Panc1 (cell line): ENCODE measurements around the gene AHR. TPM values are rescaled to one million over a fixed set of nuclear protein-coding genes. Genes with fewer than 3 reads are reported as not detected.

Source experiments
- ATAC-seq: fragments of 200-7000 bp; cut with Tn5 transposase; 2 replicates; pipeline ENCODE4 v1.9.1; 2020; ENCODE audit warnings: mild to moderate bottlenecking, moderate library complexity
- BruUV-seq: library from RNA; stranded (reverse); fragments of 400-500 nt; replicated peaks from 2 replicates; lab custom pipeline; 2021; lab: Mats Ljungman, UMichigan
- CTCF ChIA-PET: fragments of 300-600 bp; sonication (Branson Sonifier 250); formaldehyde crosslinking; loops from one replicate; lab custom pipeline; 2022; ENCODE audit warnings: antibody characterized with exemption; lab: Charles Lee
- POLR2A ChIA-PET: fragments of 300-600 bp; sonication (Branson Sonifier 250); formaldehyde crosslinking; loops from one replicate; lab custom pipeline; 2022; ENCODE audit warnings: antibody characterized with exemption; lab: Charles Lee
- DNase-seq: peaks from one replicate; pipeline ENCODE4 v3.0.0-alpha.2; 2010; ENCODE audit warnings: low read depth, low spot score
- H3K27ac ChIP-seq: 2 replicates; pipeline ENCODE4 v1.5.1; 2011; ENCODE audit warnings: mild to moderate bottlenecking, low read length, inconsistent platforms
- H3K27me3 ChIP-seq: fragments of 200-500 bp; sonication (Bioruptor generic); 2 replicates; pipeline ENCODE4 v1.6.0; 2014; ENCODE audit warnings: low read length, inconsistent platforms; ENCODE audit not compliant: control insufficient read depth, insufficient read depth
- H3K36me3 ChIP-seq: fragments of 200-500 bp; sonication (Bioruptor generic); 2 replicates; pipeline ENCODE4 v1.5.1; 2014; ENCODE audit warnings: inconsistent platforms, mild to moderate bottlenecking, low read length, moderate library complexity; ENCODE audit not compliant: control insufficient read depth, insufficient read depth
- H3K4me1 ChIP-seq: 2 replicates; pipeline ENCODE4 v1.5.1; 2011; ENCODE audit warnings: inconsistent platforms, mild to moderate bottlenecking, low read length, moderate library complexity; ENCODE audit not compliant: control insufficient read depth, insufficient read depth
- H3K4me3 ChIP-seq, 2 experiments: 2 replicates each; pipeline ENCODE4 v1.5.1; 2011 to 2012; ENCODE audit warnings: low read depth in 2 of 2, low read length in 2 of 2, mild to moderate bottlenecking in 2 of 2, inconsistent platforms in 1 of 2, moderate library complexity in 1 of 2
- H3K9me3 ChIP-seq: fragments of 200-500 bp; sonication (Bioruptor generic); 2 replicates; pipeline ENCODE4 v1.5.1; 2014; ENCODE audit warnings: low read depth, mild to moderate bottlenecking, inconsistent platforms, low read length, moderate library complexity; ENCODE audit not compliant: control insufficient read depth, insufficient read depth
- CTCF ChIP-seq: fragments of 450-650 bp; IDR thresholded peaks from 2 replicates; pipeline ENCODE4 v1.5.1; 2017; ENCODE audit warnings: mild to moderate bottlenecking
- POLR2AphosphoS5 ChIP-seq: IDR thresholded peaks from 2 replicates; pipeline ENCODE4 v1.6.1; 2012; ENCODE audit warnings: mild to moderate bottlenecking, low read depth, low read length, moderate library complexity
- SIN3A ChIP-seq: IDR thresholded peaks from 2 replicates; pipeline ENCODE4 v1.6.1; 2012; ENCODE audit warnings: low read depth, mild to moderate bottlenecking, low read length, moderate library complexity, borderline replicate concordance; ENCODE audit not compliant: insufficient read depth
- TCF7L2 ChIP-seq: IDR thresholded peaks from 2 replicates; pipeline ENCODE4 v1.6.1; 2011; ENCODE audit warnings: mild to moderate bottlenecking, low read depth, low read length, inconsistent platforms
- in situ Hi-C: cut with HindIII; loops from 2 replicates; pipeline ENCODE4 v1.10.0; 2016; ENCODE audit warnings: low sequenced_read_pairs, low pct_unique_long_range_greater_than_20kb
- intact Hi-C: fragments of 100-400 bp; cut with micrococcal nuclease; formaldehyde crosslinking; loops from one replicate; pipeline ENCODE4 v1.10.0; 2022; ENCODE audit not compliant: unreplicated experiment
- total RNA-seq: library from RNA; stranded (reverse); gene quantifications from one replicate; pipeline ENCODE4 v1.2.1, GENCODE V29; 2021; ENCODE audit not compliant: unreplicated experiment
- TF ChIP-seq, protein P1 (sequence below), 2 experiments: IDR thresholded peaks; 2 replicates each; pipeline ENCODE4 v1.6.1; 2011 to 2012; ENCODE audit warnings: low read depth in 2 of 2, control low read depth in 1 of 2, low read length in 1 of 2, mild to moderate bottlenecking in 1 of 2, moderate library complexity in 1 of 2; ENCODE audit not compliant: insufficient read depth in 1 of 2

AHR gene
- total RNA-seq, 1 experiment from 2014 or later = 36.6 TPM

- Histone ChIP-seq H3K27me3 (no peaks in the 10 kb centered on the region), H3K9me3 (no peaks in the 10 kb centered on the region), H3K4me1 (peaks cover 12% of the 10 kb centered on the region), H3K27ac (no peak overlapping the region), H3K4me3 (no peak overlapping the region), H3K36me3 (no peaks in the 10 kb centered on the region)
- TF ChIP-seq, protein P1, sequence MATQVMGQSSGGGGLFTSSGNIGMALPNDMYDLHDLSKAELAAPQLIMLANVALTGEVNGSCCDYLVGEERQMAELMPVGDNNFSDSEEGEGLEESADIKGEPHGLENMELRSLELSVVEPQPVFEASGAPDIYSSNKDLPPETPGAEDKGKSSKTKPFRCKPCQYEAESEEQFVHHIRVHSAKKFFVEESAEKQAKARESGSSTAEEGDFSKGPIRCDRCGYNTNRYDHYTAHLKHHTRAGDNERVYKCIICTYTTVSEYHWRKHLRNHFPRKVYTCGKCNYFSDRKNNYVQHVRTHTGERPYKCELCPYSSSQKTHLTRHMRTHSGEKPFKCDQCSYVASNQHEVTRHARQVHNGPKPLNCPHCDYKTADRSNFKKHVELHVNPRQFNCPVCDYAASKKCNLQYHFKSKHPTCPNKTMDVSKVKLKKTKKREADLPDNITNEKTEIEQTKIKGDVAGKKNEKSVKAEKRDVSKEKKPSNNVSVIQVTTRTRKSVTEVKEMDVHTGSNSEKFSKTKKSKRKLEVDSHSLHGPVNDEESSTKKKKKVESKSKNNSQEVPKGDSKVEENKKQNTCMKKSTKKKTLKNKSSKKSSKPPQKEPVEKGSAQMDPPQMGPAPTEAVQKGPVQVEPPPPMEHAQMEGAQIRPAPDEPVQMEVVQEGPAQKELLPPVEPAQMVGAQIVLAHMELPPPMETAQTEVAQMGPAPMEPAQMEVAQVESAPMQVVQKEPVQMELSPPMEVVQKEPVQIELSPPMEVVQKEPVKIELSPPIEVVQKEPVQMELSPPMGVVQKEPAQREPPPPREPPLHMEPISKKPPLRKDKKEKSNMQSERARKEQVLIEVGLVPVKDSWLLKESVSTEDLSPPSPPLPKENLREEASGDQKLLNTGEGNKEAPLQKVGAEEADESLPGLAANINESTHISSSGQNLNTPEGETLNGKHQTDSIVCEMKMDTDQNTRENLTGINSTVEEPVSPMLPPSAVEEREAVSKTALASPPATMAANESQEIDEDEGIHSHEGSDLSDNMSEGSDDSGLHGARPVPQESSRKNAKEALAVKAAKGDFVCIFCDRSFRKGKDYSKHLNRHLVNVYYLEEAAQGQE (IDR thresholded peaks at IDR 0.05; ENCODE audit: insufficient read depth in 1 of 2, low read depth in 2 of 2, low read length in 1 of 2) = no peak
- TF ChIP-seq CTCF (no peak), POLR2AphosphoS5 (no peak), TCF7L2 (no peak), SIN3A (no peak)
- DNase-seq = no peak
- no peak for ATAC-seq
- intact Hi-C loops = no loop called here
- BruUV-seq = no TSS peak
- POLR2A ChIA-PET = no interaction called here
- CTCF ChIA-PET = no interaction called here
- in situ Hi-C loops = no loop called here
Measured at GRCh38 chr7:17374157-17374556, 75.7 kb downstream of the AHR start.

DNA sequence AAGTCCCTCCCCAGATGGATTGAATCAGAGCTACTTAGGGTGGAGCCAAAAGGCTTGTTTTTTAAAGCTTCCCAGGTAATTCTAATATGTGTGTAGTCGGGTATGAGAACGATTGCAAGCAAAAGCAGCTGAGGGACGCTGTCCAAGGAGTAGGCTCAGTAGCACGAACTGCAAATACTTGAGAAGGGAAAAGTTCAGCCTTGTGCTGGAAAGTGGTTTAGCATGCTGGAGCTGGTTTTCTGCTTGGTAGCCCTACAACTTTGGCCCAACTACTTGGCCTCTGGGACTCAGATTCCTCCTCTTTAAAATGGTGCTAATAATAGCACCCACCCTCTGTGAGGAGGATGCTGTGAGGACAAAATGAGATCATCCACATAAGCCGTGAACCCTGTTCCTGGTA is 76.2 kb downstream of the AHR start:
- no peak overlapping the region for H3K27ac ChIP-seq
- ChIA-PET CTCF (no interaction called here), POLR2A (no interaction called here)
- no peak for ATAC-seq
- intact Hi-C loops = no loop called here
- H3K27me3 ChIP-seq = no peaks in the 10 kb centered on the region
- H3K4me3 ChIP-seq = no peak overlapping the region
- in situ Hi-C loops = no loop called here
- no peak for DNase-seq
- no peak for TF ChIP-seq TCF7L2
- no peak for TF ChIP-seq POLR2AphosphoS5
- TF ChIP-seq, protein P1 (IDR thresholded peaks at IDR 0.05; ENCODE audit: insufficient read depth in 1 of 2, low read depth in 2 of 2, low read length in 1 of 2) = no peak
- no peak for TF ChIP-seq CTCF
- no peak for TF ChIP-seq SIN3A
- H3K36me3 ChIP-seq = no peaks in the 10 kb centered on the region
- BruUV-seq = no TSS peak
- no peaks in the 10 kb centered on the region for H3K9me3 ChIP-seq
- peaks cover 12% of the 10 kb centered on the region for H3K4me1 ChIP-seq
